K562 (cell line): Measurements from ENCODE around the gene THOC5.
"Not testable (repeated sequence)": the region's sequence is repeated elsewhere in the genome, so short reads cannot be mapped to it uniquely, and the experiment has no call there.

Experiments used
- ATF2 ChIP-seq: sonication (generic); formaldehyde crosslinking; IDR thresholded peaks from 2 replicates; pipeline ENCODE4 v1.8.1; 2022; ENCODE audit warnings: missing genetic modification reagents
- BCL6 ChIP-seq: fragments of 250-450 bp; sonication (Bioruptor Pico); IDR thresholded peaks from 2 replicates; pipeline ENCODE4 v1.4.0; 2020
- BHLHE40 ChIP-seq: IDR thresholded peaks from 2 replicates; pipeline ENCODE4 v1.6.1; 2011; ENCODE audit warnings: low read length, improper control_type of control experiment
- CHD4 ChIP-seq: fragments of 200-600 bp; sonication (generic); IDR thresholded peaks from 3 replicates; pipeline ENCODE4 v1.6.1; 2012; ENCODE audit warnings: low read depth, mild to moderate bottlenecking, mixed read lengths, low read length, inconsistent platforms; ENCODE audit not compliant: insufficient read depth, insufficient replicate concordance, poor library complexity, severe bottlenecking
- CREB1 ChIP-seq, 2 experiments: sonication (generic) in 1 of 2; formaldehyde crosslinking in 1 of 2; IDR thresholded peaks; 2 replicates each; pipeline versions ENCODE4 v1.6.1 to v1.8.0; 2012 to 2022; ENCODE audit warnings: inconsistent platforms in 1 of 2, mild to moderate bottlenecking in 1 of 2, missing genetic modification reagents in 1 of 2, moderate library complexity in 1 of 2
- EWSR1 ChIP-seq: fragments of 450-650 bp; IDR thresholded peaks from 2 replicates; pipeline ENCODE4 v1.6.1; 2018; ENCODE audit warnings: borderline replicate concordance, mild to moderate bottlenecking, low read depth, moderate library complexity; ENCODE audit not compliant: partially characterized antibody
- HDAC1 ChIP-seq, 2 experiments: fragments of 450-650 bp; IDR thresholded peaks; 2 replicates each; pipeline ENCODE4 v1.6.1; 2016 to 2017; ENCODE audit warnings: inconsistent platforms in 1 of 2, mild to moderate bottlenecking in 1 of 2, moderate library complexity in 1 of 2
- MAFK ChIP-seq: IDR thresholded peaks from 2 replicates; pipeline ENCODE4 v1.6.1; 2011; ENCODE audit warnings: low read length, improper control_type of control experiment
- SMAD3 ChIP-seq: fragments of 450-650 bp; formaldehyde crosslinking; conservative IDR thresholded peaks from 2 replicates; pipeline ENCODE4 v1.4.0; 2020; ENCODE audit warnings: mild to moderate bottlenecking
- TBP ChIP-seq: optimal IDR thresholded peaks from 2 replicates; pipeline ENCODE3; 2011; ENCODE audit warnings: low read depth, low read length, improper control_type of control experiment
- TF ChIP-seq, protein P1 (sequence below), 3 experiments: IDR thresholded peaks in 2 of 3; conservative IDR thresholded peaks in 1 of 3; 2 replicates each; pipeline ENCODE4 v1.5.1; 2011 to 2012; ENCODE audit warnings: low read length in 3 of 3, mild to moderate bottlenecking in 3 of 3, control low read depth in 2 of 3, improper control_type of control experiment in 1 of 3, inconsistent platforms in 1 of 3, low read depth in 1 of 3, mixed read lengths in 1 of 3, moderate library complexity in 1 of 3; ENCODE audit not compliant: insufficient read depth in 2 of 3
- TF ChIP-seq, protein P2 (sequence below): sonication (generic); formaldehyde crosslinking; IDR thresholded peaks from 2 replicates; pipeline ENCODE4 v1.9.0; 2022; ENCODE audit warnings: mild to moderate bottlenecking, missing genetic modification reagents
- TF ChIP-seq, protein P3 (sequence below): sonication (generic); formaldehyde crosslinking; IDR thresholded peaks from 2 replicates; pipeline ENCODE4 v1.8.0; 2023; ENCODE audit warnings: mild to moderate bottlenecking, missing genetic modification reagents

GRCh38 chr22:29489127-29489780, 64.3 kb downstream of the THOC5 start:
- not testable (repeated sequence) for TF ChIP-seq CREB1 (IDR thresholded peaks at IDR 0.05); CREB1 (CRISPR knock-in tag; IDR thresholded peaks at IDR 0.05); EWSR1; BCL6 (CRISPR knock-in tag); SMAD3 (CRISPR knock-in tag); MAFK; TBP; HDAC1 (IDR thresholded peaks at IDR 0.05); CHD4; ATF2 (CRISPR knock-in tag); BHLHE40
- TF ChIP-seq, protein P1, sequence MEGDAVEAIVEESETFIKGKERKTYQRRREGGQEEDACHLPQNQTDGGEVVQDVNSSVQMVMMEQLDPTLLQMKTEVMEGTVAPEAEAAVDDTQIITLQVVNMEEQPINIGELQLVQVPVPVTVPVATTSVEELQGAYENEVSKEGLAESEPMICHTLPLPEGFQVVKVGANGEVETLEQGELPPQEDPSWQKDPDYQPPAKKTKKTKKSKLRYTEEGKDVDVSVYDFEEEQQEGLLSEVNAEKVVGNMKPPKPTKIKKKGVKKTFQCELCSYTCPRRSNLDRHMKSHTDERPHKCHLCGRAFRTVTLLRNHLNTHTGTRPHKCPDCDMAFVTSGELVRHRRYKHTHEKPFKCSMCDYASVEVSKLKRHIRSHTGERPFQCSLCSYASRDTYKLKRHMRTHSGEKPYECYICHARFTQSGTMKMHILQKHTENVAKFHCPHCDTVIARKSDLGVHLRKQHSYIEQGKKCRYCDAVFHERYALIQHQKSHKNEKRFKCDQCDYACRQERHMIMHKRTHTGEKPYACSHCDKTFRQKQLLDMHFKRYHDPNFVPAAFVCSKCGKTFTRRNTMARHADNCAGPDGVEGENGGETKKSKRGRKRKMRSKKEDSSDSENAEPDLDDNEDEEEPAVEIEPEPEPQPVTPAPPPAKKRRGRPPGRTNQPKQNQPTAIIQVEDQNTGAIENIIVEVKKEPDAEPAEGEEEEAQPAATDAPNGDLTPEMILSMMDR (IDR thresholded peaks at IDR 0.05 in 2 of 3, conservative IDR thresholded peaks at IDR 0.05 in 1 of 3; ENCODE audit: insufficient read depth in 2 of 3, low read depth in 1 of 3, low read length in 3 of 3) = not testable (repeated sequence)
- TF ChIP-seq, protein P2, sequence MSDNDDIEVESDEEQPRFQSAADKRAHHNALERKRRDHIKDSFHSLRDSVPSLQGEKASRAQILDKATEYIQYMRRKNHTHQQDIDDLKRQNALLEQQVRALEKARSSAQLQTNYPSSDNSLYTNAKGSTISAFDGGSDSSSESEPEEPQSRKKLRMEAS (CRISPR knock-in tag) = not testable (repeated sequence)
- TF ChIP-seq, protein P3, sequence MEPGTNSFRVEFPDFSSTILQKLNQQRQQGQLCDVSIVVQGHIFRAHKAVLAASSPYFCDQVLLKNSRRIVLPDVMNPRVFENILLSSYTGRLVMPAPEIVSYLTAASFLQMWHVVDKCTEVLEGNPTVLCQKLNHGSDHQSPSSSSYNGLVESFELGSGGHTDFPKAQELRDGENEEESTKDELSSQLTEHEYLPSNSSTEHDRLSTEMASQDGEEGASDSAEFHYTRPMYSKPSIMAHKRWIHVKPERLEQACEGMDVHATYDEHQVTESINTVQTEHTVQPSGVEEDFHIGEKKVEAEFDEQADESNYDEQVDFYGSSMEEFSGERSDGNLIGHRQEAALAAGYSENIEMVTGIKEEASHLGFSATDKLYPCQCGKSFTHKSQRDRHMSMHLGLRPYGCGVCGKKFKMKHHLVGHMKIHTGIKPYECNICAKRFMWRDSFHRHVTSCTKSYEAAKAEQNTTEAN (CRISPR knock-in tag) = not testable (repeated sequence)
